Parathyroid adenoma (tissue), 2 donors: ENCODE results near the gene SORCS2.

Experiments used
- H2AFZ ChIP-seq: fragments of 300-600 bp; sonication (generic); one replicate; pipeline ENCODE4 v1.7.0; 2017; ENCODE audit warnings: antibody characterized with exemption, mild to moderate bottlenecking
- H3K27ac ChIP-seq: fragments of 300-600 bp; sonication (generic); one replicate; pipeline ENCODE4 v1.7.0; 2017
- H3K27me3 ChIP-seq: fragments of 300-600 bp; sonication (generic); one replicate; pipeline ENCODE4 v1.7.0; 2017; ENCODE audit warnings: low read length; ENCODE audit not compliant: control insufficient read depth, insufficient read depth
- H3K36me3 ChIP-seq: fragments of 300-600 bp; sonication (generic); one replicate; pipeline ENCODE4 v1.7.0; 2017; ENCODE audit warnings: low read length; ENCODE audit not compliant: control insufficient read depth, insufficient read depth
- H3K4me1 ChIP-seq: fragments of 300-600 bp; sonication (generic); one replicate; pipeline ENCODE4 v1.7.0; 2017; ENCODE audit warnings: control low read depth
- H3K4me2 ChIP-seq: fragments of 300-600 bp; sonication (generic); one replicate; pipeline ENCODE4 v1.7.0; 2017; ENCODE audit warnings: low read length
- H3K4me3 ChIP-seq: fragments of 300-600 bp; sonication (generic); one replicate; pipeline ENCODE4 v1.7.0; 2017; ENCODE audit warnings: low read depth, low read length
- H3K79me2 ChIP-seq: fragments of 300-600 bp; sonication (generic); one replicate; pipeline ENCODE4 v1.7.0; 2017; ENCODE audit warnings: control low read depth
- H3K9ac ChIP-seq: fragments of 300-600 bp; sonication (generic); one replicate; pipeline ENCODE4 v1.7.0; 2017; ENCODE audit warnings: mild to moderate bottlenecking
- H3K9me3 ChIP-seq: fragments of 300-600 bp; sonication (generic); one replicate; pipeline ENCODE4 v1.7.0; 2017; ENCODE audit warnings: low read length; ENCODE audit not compliant: control insufficient read depth
- CTCF ChIP-seq: fragments of 300-600 bp; sonication (generic); IDR thresholded peaks from one replicate; pipeline ENCODE4 v1.7.0; 2017; ENCODE audit warnings: antibody characterized with exemption, mild to moderate bottlenecking
- donor health status: primary hyperparathyroidism.

Gene SORCS2

GRCh38 chr4:7703688-7704087 is 511.4 kb downstream of the SORCS2 start:
- no peak overlapping the region for H3K9ac ChIP-seq

GRCh38 chr4:7704091-7704490 is 511.8 kb downstream of the SORCS2 start:
- Histone ChIP-seq H3K36me3 (no peaks in the 10 kb centered on the region), H3K27ac (no peak overlapping the region), H3K27me3 (no peaks in the 10 kb centered on the region), H2AFZ (no peak overlapping the region), H3K9me3 (no peaks in the 10 kb centered on the region), H3K9ac (no peak overlapping the region), H3K4me1 (no peaks in the 10 kb centered on the region), H3K79me2 (no peaks in the 10 kb centered on the region), H3K4me3 (no peak overlapping the region), H3K4me2 (no peak overlapping the region)
- TF ChIP-seq CTCF = no peak

More at GRCh38 chr4:7703688-7704087, 511.4 kb downstream of the SORCS2 start:
- Histone ChIP-seq H3K27ac (no peak overlapping the region), H3K9me3 (no peaks in the 10 kb centered on the region), H3K4me3 (no peak overlapping the region), H3K27me3 (no peaks in the 10 kb centered on the region), H3K4me2 (no peak overlapping the region), H3K36me3 (no peaks in the 10 kb centered on the region), H3K4me1 (no peaks in the 10 kb centered on the region), H2AFZ (no peak overlapping the region), H3K79me2 (no peaks in the 10 kb centered on the region)
- no peak for TF ChIP-seq CTCF

GRCh38 chr4:7704625-7705024 is 512.3 kb downstream of the SORCS2 start:
- Histone ChIP-seq H3K4me3 (no peak overlapping the region), H2AFZ (no peak overlapping the region), H3K27me3 (no peaks in the 10 kb centered on the region), H3K27ac (no peak overlapping the region), H3K36me3 (no peaks in the 10 kb centered on the region), H3K4me1 (no peaks in the 10 kb centered on the region), H3K9me3 (no peaks in the 10 kb centered on the region), H3K4me2 (no peak overlapping the region), H3K79me2 (no peaks in the 10 kb centered on the region), H3K9ac (no peak overlapping the region)
- no peak for TF ChIP-seq CTCF

- H3K9me3 ChIP-seq = no peaks in the 10 kb centered on the region
- no peaks in the 10 kb centered on the region for H3K4me1 ChIP-seq
- TF ChIP-seq CTCF = no peak
- H3K27me3 ChIP-seq = no peaks in the 10 kb centered on the region
- no peak overlapping the region for H3K27ac ChIP-seq
- no peaks in the 10 kb centered on the region for H3K79me2 ChIP-seq
- H3K4me3 ChIP-seq = no peak overlapping the region
- no peak overlapping the region for H3K4me2 ChIP-seq
- no peaks in the 10 kb centered on the region for H3K36me3 ChIP-seq
- no peak overlapping the region for H3K9ac ChIP-seq
- H2AFZ ChIP-seq = no peak overlapping the region
Observed at GRCh38 chr4:7705062-7705461, 512.7 kb downstream of the SORCS2 start.

GRCh38 chr4:7705593-7705992 is 513.3 kb downstream of the SORCS2 start:
- Histone ChIP-seq H3K27me3 (no peaks in the 10 kb centered on the region), H3K36me3 (no peaks in the 10 kb centered on the region), H3K79me2 (no peaks in the 10 kb centered on the region), H3K9ac (no peak overlapping the region), H3K4me3 (no peak overlapping the region), H3K4me1 (no peaks in the 10 kb centered on the region), H3K9me3 (no peaks in the 10 kb centered on the region), H2AFZ (no peak overlapping the region), H3K4me2 (no peak overlapping the region), H3K27ac (no peak overlapping the region)
- no peak for TF ChIP-seq CTCF
